Heart left ventricle (tissue), 16 donors: Measurements from ENCODE around the gene AGPAT3. TPM values are rescaled to one million over a fixed set of nuclear protein-coding genes. Genes with fewer than 3 reads are reported as not detected.
A peak's percentile ranks its signal among the peaks of the same experiment; 100 is the strongest.

Experiments used
- ATAC-seq, 4 donors: fragments of 200-7000 bp; cut with Tn5 transposase; one replicate each; pipeline ENCODE4 v1.9.1; 2020 to 2022; ENCODE audit warnings: moderate library complexity in 4 of 4, mild to moderate bottlenecking in 3 of 4, moderate number of reproducible peaks in 1 of 4
- DNase-seq, 5 donors: peaks; one replicate each; pipeline ENCODE4 v3.0.0-alpha.2; 2020
- H3K27ac ChIP-seq, 12 donors: fragments of 200-600 bp; sonication (generic) in 4 of 12; one replicate each; pipeline versions ENCODE4 v1.5.0 to v1.8.0; 2016 to 2022; ENCODE audit warnings: mild to moderate bottlenecking in 2 of 12
- H3K27me3 ChIP-seq, 9 donors: fragments of 200-600 bp; sonication (generic) in 2 of 9; one replicate each; pipeline versions ENCODE4 v1.5.1 to v1.8.0; 2016 to 2022; ENCODE audit warnings: mild to moderate bottlenecking in 3 of 9
- H3K36me3 ChIP-seq, 9 donors: fragments of 200-600 bp; sonication (generic) in 2 of 9; one replicate each; pipeline versions ENCODE4 v1.5.0 to v1.8.0; 2018 to 2022; ENCODE audit warnings: mild to moderate bottlenecking in 2 of 9
- H3K4me1 ChIP-seq, 12 donors: fragments of 200-600 bp; sonication (generic) in 4 of 12; one replicate each; pipeline versions ENCODE4 v1.5.0 to v1.8.0; 2016 to 2022; ENCODE audit warnings: mild to moderate bottlenecking in 3 of 12
- H3K4me3 ChIP-seq, 12 donors: fragments of 200-600 bp; sonication (generic) in 4 of 12; one replicate each; pipeline versions ENCODE4 v1.5.0 to v1.8.0; 2017 to 2022; ENCODE audit warnings: mild to moderate bottlenecking in 9 of 12, moderate library complexity in 4 of 12
- H3K9me3 ChIP-seq, 12 donors: fragments of 200-600 bp; sonication (generic) in 4 of 12; one replicate each; pipeline versions ENCODE4 v1.5.0 to v1.8.0; 2016 to 2022; ENCODE audit warnings: mild to moderate bottlenecking in 1 of 12
- POLR2A ChIP-seq, 2 donors: fragments of 450-650 bp; IDR thresholded peaks; one replicate each; pipeline ENCODE4 v1.6.1; 2017; ENCODE audit warnings: antibody characterized with exemption in 2 of 2, mild to moderate bottlenecking in 2 of 2, moderate library complexity in 2 of 2
- whole genome bisulfite sequencing, 4 donors: extraction: QIAGEN DNeasy Blood & Tissue Kit in 2 of 4; methylation state at CpG; one replicate each; pipeline versions ENCODE4 v1.1.5 to v1.1.7; 2013 to 2018; 5-methylcytosine and 5-hydroxymethylcytosine counted together
- intact Hi-C, 10 donors: fragments of 100-400 bp; cut with DNase I; formaldehyde crosslinking; loops; one replicate each; pipeline versions ENCODE4 v1.11.1 to v1.14.2; 2022
- polyA plus RNA-seq, 2 donors: library from polyadenylated mRNA; stranded (reverse); fragments of 200-250 nt; gene quantifications; one replicate each; pipeline ENCODE4 v1.2.3, GENCODE V29; 2013
- total RNA-seq, 9 donors: library from RNA; depleted of rRNA in 2 of 9; stranded (reverse); fragments of >200 nt in 2 of 9; fragmentation: NEBNext Ultra II Directional in 3 of 9; extraction: Animal tissue kit (Norgen Biotek cat#: 25700) in 3 of 9; gene quantifications; one replicate each; pipeline versions ENCODE4 v1.1.0 to v1.2.4, GENCODE V29; 2016 to 2023
- TF ChIP-seq, protein P1 (sequence below), 12 donors: fragments of 200-600 bp; sonication (generic) in 4 of 12; IDR thresholded peaks; one replicate each; pipeline versions ENCODE4 v1.5.0 to v1.8.0; 2018 to 2022; ENCODE audit warnings: antibody characterized with exemption in 12 of 12, mild to moderate bottlenecking in 5 of 12
- donor health status: ischemic (EF 13 %, LVEDD 7.1; RV severe dilation, severe dysfunction).
- donor health status: healthy with polysubstance abuse.
- donor health status: DM: no; HTN: yes; CAD: no.
- donor health status: DM: no; HTN: no; CAD: no.
- donor health status: ischemic (EF 25% LVEDD 6.9; RV normal size, moderate dysfunction).
- donor health status: ischemic (EF 25% LVEDD 5.7; RV mildly dilated, moderate dysfunction).
- donor health status: healthy.
- donor health status: DM: yes; HTN: yes; CAD: no.
- donor health status: ischemic (EF 35%, LVEDD 5.7; RV mildly dilated, moderate dysfunction).
- donor health status: nonischemic (EF 11% LVEDD 7.7; RV severe dilation, severe dysfunction).
- donor health status: DM: yes; HTN: yes; CAD: no.
- donor health status: PGD.
- donor health status: ischemic (EF 29% LVEDD 5.4; RV normal size, mild dysfunction).
- donor health status: nonischemic (EF 23%, LVEDD 6.1; RV moderate dilation, normal function).

AGPAT3 gene
- total and polyA plus RNA-seq, 11 donors: 26.6 to 86.0 (median 64.5) TPM

DNA sequence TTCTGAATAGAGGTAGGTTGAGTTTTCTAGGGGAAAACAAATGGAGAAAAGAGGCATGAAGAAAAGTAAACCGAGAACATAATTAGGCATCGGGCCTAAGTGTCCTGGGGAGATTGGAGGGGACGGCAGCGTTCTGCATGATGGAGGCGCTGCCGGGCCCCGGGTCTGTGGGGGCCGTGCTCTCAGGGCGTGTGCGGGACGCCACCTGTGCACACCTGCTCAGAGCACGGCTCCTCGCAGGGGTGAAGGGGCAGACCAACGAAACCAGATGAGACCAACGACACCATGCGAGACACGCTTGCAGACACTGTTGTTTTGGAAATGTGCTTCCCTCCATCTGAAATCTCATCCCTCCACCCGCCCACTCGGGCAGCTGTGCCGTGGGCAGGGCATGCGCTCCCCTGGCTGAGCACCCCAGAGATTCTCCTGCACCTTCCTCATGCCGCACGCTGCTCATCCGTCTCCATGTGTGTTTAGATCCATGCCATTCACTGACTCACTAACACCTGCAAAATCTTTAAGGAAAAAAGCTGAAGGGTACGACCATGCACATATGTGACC, 118.9 kb downstream of the AGPAT3 start:
- intact Hi-C loops: no loop called here
- TF ChIP-seq POLR2A (IDR thresholded peaks at IDR 0.05): no peak
- TF ChIP-seq, protein P1, sequence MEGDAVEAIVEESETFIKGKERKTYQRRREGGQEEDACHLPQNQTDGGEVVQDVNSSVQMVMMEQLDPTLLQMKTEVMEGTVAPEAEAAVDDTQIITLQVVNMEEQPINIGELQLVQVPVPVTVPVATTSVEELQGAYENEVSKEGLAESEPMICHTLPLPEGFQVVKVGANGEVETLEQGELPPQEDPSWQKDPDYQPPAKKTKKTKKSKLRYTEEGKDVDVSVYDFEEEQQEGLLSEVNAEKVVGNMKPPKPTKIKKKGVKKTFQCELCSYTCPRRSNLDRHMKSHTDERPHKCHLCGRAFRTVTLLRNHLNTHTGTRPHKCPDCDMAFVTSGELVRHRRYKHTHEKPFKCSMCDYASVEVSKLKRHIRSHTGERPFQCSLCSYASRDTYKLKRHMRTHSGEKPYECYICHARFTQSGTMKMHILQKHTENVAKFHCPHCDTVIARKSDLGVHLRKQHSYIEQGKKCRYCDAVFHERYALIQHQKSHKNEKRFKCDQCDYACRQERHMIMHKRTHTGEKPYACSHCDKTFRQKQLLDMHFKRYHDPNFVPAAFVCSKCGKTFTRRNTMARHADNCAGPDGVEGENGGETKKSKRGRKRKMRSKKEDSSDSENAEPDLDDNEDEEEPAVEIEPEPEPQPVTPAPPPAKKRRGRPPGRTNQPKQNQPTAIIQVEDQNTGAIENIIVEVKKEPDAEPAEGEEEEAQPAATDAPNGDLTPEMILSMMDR (IDR thresholded peaks at IDR 0.05): no peak
- ATAC-seq: no peak
- peaks cover 0 to 48% (median 40%) of the 10 kb centered on the region in 9 donors for H3K36me3 ChIP-seq
- no peak for DNase-seq
- H3K4me1 ChIP-seq: peaks cover 0 to 24% (median 10%) of the 10 kb centered on the region in 12 donors
- 90 to 95% (median 92%) methylated on average over 25 of the region's 25 CpGs for WGBS, 4 donors
- H3K27me3 ChIP-seq: no peaks in the 10 kb centered on the region
- H3K27ac ChIP-seq: no peak overlapping the region
- no peaks in the 10 kb centered on the region for H3K9me3 ChIP-seq
- no peak overlapping the region for H3K4me3 ChIP-seq

DNA sequence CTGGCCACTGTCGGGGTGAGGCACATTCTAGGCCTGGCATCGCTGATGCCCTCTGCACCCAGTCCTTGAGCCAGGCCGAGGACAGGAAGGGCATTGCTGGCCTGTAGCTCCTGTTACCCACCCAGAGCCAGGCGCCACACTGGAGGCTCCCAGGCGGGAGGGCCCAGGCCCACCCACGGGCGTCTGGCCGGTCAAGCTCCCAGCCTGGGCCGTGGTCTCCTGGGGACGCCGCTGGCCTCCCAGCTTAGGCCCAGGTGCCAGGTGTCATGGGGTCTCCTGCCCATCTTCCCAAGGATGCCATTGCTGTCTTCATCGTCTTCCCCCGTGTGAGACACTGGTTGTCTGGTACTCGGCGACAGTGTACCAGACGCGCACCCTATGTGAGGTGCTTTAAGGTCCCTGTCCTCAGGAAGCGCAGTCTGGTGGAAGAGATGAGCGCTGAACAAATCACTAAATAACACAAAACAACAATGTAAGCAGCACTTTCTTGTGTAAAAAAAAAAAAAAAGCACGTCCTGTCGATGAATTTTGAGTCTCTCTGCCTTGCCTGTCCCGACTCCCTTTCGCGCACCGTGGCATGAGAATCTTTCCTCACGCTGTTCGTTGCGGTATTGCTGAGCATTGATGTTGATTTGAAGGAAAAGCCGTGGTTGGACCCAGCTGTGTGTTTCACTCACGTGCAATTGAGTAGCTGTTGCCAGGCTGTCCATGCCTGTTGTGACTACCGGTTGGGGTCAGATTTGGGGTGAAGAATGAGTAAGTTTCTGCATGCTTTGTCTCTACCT, 120.1 kb downstream of the AGPAT3 start:
- Histone ChIP-seq H3K27me3 (no peaks in the 10 kb centered on the region), H3K9me3 (no peaks in the 10 kb centered on the region), H3K4me3 (no peak overlapping the region), H3K36me3 (peaks cover 0 to 37% (median 30%) of the 10 kb centered on the region in 9 donors), H3K27ac (no peak overlapping the region), H3K4me1 (peaks cover 0 to 24% (median 10%) of the 10 kb centered on the region in 12 donors)
- DNase-seq (no peak), ATAC-seq (no peak)
- WGBS, 4 donors: 90 to 93% (median 92%) methylated on average over 31 of the region's 31 CpGs
- no peak for TF ChIP-seq POLR2A (IDR thresholded peaks at IDR 0.05)
- TF ChIP-seq, protein P1 (IDR thresholded peaks at IDR 0.05): no peak
- intact Hi-C loops: no loop called here

DNA sequence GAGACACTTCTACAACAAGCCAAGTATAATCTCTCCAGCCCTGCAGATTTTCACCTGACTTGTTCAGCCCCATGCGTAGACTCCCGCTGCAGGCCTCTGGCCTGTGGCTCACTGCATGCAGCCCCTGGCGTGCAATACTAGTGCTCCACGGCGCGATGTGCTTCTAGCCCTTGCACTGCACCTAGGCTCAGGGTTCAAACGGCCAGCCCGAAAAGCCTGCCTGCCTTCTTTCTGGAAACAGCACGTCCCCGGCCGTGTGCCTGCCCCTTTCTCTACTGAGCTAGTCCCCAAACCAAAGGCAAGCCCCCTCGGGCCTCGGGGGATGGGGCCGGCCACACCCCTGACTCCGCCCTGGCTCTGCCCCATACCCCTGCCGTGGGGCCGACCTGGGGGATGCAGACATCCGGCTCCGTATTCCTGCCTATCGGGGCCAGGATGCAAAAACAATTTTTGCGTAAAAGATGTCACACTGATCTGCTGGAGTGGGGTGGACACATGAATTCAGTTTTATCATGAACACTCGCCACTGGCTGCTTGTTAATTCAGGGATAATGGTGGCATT, 120.7 kb downstream of the AGPAT3 start:
- Histone ChIP-seq H3K27ac (no peak overlapping the region), H3K4me1 (peaks cover 0 to 24% (median 10%) of the 10 kb centered on the region in 12 donors), H3K36me3 (peaks cover 0 to 35% (median 26%) of the 10 kb centered on the region in 9 donors), H3K27me3 (no peaks in the 10 kb centered on the region), H3K9me3 (no peaks in the 10 kb centered on the region), H3K4me3 (no peak overlapping the region)
- ATAC-seq (peak in 1 of 4 donors; percentile 6), DNase-seq (no peak)
- WGBS, 4 donors: 30 to 50% (median 31%) methylated on average over 18 to 22 of the region's 22 CpGs
- TF ChIP-seq, protein P1 (IDR thresholded peaks at IDR 0.05): no peak
- no peak for TF ChIP-seq POLR2A (IDR thresholded peaks at IDR 0.05)
- intact Hi-C loops: no loop called here
